Cortex of kidney (tissue), 1 donor: ENCODE measurements around the gene ZBTB5.
"Not testable (repeated sequence)": the region's sequence is repeated elsewhere in the genome, so short reads cannot be mapped to it uniquely, and the experiment has no call there.

Source experiments
- DNase-seq: peaks from one replicate; lab custom pipeline; 2025; lab: John Stamatoyannopoulos, UW

The ZBTB5 gene

DNA sequence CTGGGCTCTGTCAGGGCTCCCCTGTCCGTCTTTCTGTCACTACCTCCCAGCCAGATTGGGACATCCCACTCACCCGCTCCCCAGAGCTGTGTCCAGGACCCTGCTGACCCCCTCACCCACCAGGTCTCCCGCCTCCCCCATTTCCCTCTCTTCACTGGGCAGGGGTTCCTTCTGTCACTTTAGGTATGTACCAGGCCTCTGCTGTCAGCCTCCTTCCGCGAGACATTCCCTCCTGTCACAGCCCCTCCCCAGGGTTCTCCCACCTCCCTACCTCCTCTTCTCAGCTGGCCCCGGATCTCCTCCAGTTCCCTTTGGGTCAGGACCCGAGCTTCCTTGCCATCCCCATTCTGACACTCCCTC, 21.0 kb upstream of the ZBTB5 start:
- DNase-seq = no peak

DNA sequence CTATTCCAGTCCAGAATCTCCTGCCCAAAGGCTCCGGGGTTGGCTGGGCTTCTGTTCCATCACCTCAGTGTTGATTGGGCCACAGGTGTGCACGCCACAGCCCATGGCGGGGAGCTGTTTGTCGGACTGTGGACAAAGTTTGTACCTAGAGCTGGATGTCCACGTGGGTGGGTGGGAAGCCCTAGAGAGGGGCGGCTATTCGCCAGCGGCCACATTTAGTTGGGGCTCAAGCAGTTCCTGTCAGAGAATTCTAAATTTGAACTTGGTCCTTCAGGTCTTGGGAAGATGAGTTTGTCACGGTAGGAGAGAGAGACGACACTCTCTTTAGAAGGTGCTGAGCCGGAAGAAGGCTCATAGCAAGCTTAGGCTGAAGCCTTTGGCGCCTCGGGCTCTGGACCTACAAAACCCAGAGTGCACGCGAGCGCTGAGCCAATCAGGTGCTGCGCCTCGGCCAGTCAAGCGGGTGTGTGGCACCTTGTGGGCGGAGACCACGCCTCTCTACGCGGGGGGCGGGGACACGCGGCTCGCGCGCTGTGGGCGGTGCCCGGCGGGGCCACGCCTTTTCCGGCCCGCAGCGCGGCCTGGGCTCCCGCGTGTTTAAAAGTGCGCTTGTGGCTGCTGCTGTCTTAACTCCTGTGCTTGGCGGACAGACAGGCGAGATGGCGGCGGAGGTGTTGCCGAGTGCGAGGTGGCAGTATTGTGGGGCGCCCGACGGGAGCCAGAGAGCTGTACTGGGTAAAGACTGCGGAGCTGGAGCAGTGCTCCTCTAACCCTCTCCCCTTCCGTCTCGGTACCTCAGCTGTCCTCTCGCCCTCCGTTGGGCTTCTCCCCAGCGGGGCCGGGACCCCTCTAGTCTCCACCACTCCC, 20.4 kb upstream of the ZBTB5 start, which contains the start of gene POLR1E:
POLR1E (plus strand) TSS at position 560 of the 867 bp plus-strand sequence; CDS start at position 660, 100 bp downstream.
- DNase-seq = peak; percentile 53

DNA sequence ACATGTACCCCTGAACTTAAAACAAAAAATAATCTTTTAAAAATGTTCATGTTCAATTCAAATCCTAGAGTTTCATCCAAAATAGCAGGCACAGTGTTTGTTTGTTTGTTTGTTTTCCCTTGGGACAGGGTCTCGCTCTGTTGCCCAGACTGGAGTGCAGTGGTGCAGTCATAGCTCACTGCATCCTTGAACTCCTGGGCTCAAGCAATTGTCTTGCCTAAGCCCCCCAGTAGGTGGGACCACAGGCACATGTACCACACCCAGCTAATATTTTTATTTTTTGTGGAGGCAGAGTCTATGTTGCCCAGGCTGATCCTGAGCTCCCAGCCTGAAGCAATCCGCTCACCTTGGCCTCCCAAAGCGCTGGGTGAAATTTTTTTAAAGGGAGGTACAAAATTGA, 15.5 kb upstream of the ZBTB5 start:
- no peak for DNase-seq

DNA sequence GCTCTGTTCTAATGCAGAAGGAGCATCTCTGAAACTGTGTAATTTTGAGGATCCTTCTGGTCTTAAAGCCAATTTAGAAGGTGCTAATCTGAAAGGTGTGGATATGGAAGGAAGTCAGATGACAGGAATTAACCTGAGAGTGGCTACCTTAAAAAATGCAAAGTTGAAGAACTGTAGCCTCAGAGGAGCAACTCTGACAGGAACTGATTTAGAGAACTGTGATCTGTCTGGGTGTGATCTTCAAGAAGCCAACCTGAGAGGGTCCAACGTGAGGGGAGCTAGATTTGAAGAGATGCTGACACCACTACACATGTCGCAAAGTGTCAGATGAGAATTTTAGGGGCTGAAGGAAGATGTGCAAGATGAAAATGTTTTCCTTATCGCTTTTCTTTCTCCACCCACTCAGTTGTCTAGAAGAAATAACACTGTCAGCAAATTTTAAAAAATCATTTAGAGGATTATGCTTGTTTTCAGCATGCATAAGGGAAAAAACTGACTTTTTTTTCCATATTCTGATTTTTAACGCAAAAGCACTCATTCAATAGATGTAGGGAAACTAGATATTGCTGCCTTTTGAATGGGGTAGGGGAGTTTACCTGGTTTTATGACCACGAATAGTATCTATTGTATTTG, 12.9 kb upstream of the ZBTB5 start:
- not testable (repeated sequence) for DNase-seq

DNA sequence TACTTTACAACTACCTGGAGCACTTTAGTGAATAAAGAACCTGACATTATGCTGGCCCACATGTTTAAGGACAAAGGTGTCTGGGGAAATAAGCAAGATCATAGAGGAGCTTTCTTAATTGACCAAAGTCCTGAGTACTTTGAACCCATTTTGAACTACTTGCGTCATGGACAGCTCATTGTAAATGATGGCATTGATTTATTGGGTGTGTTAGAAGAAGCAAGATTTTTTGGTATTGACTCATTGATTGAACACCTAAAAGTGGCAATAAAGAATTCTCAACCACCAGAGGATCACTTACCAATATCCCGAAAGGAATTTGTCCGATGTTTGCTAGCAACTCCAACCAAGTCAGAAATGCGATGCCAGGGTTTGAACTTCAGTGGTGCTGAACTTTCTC, 12.2 kb upstream of the ZBTB5 start:
- DNase-seq = not testable (repeated sequence)

DNA sequence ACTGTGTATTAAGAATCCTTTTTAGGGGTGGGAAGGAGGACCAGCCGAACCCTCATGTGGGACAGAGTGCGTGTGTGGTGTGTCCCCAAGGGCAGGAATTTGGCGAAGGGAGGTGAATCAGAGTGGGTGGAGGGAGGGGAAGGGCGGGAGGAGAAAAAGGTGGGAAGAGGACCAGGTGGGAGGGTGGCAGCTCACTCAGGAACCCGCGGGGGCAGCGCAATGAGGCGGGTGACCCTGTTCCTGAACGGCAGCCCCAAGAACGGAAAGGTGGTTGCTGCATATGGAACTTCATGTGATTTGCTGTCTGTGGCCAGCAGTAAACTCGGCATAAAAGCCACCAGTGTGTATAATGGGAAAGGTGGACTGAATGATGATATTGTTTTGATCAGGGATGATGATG, 11.7 kb upstream of the ZBTB5 start:
- DNase-seq = no peak

DNA sequence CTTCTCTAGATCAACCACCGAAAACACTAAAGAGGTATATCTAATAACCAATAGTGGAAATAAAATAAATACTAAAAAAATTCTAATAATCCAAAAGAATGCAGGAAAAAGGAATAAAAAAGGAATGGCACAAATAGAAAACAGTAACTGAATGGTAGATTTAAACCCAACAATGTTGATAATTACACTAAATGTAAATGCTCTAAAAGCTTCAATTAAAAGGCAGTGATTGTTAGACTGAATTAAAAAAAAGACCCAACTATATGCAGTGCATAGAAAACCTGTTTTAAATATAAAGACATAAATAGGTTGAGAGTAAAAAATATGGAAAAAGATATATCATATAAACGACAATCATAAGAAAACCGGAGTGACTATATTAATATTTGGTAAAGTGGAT, 9.2 kb upstream of the ZBTB5 start:
- no peak for DNase-seq

DNA sequence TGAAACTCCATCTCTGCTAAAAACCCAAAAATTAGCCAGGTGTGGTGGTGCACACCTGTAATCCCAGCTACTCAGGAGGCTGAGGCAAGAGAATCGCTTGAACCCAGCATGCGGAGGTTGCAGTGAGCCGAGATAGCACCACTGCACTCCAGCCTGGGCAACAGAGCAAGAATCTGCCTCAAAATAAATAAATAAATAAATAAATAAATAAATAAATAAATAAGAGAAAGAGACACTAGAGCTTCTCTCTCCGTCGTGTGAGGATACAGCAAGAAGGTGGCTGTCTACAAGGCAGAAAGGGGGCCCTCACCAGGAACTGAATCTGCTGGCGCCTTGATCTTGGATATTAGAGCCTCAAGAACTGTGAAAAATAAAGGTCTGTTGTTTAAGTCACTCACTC, 8.7 kb upstream of the ZBTB5 start:
- DNase-seq = not testable (repeated sequence)

DNA sequence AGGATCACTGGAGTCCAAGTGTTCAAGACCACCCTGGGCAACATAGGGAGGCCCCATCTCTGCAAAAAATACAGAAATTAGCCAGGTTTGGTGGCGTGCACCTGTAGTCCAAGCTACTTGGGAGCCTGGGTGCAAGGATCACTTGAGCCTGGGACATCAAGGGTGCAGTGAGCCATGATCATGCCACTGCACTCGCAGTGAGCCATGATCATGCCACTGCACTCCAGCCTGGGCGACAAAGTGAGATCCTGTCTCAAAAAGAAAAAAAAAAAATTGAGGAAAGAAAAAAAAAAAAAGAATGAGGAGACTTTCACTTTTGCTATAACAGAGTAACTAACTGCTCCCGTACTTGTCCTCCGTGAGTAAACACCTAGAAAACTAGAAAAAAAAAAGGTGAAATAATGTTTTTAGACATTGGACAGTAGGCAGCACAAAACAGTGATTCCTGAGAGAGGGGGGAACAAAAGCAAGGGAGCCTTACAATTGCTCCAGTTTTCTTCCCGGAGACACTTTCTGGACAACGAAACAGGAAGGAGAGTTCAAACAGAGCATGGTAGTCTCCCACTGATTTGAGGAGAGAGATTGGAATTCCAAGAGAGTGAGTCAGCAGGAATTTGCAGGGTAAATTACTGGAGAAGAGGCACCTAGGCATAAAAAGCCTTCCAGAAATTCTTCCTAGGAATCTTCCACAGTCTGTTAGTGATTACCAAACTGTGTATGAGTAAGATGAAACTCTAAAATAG, 6.9 kb upstream of the ZBTB5 start:
- no peak for DNase-seq

DNA sequence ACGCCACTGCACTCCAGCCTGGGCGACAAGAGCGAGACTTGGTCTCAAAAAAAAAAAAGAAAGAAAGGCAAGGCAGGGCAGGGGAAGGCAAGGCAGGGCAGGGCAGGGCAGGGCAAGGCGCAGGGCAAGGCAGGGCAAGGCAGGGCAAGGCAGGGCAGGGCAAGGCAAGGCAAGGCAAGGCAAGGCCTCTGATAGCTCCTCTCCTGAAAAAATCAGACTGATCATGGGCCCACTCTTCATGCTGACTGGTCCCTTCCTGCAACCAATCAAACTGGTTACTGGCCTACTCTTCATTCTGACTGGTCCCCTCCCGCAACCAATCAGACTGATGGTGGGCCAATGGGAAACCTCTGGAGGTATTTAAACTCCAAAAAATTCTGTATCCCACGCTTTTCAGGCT, 3.4 kb upstream of the ZBTB5 start:
- DNase-seq = no peak

DNA sequence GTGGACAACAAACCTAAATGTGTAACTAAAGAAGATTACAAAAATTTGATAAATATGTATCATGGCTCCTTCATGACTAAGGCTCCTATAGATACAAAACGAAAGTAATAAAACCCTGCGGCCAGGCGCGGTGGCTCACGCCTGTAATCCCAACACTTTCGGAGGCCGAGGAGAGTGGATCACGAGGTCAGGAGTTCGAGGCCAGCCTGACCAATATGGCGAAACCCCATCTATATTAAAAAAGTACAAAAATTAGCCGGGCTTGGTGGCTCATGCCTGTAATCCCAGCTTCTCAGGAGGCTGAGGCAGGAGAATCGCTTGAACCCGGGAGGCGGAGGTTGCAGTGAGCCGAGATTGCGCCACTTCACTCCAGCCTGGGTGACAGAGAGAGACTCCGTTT, 2.3 kb upstream of the ZBTB5 start:
- DNase-seq = not testable (repeated sequence)

DNA sequence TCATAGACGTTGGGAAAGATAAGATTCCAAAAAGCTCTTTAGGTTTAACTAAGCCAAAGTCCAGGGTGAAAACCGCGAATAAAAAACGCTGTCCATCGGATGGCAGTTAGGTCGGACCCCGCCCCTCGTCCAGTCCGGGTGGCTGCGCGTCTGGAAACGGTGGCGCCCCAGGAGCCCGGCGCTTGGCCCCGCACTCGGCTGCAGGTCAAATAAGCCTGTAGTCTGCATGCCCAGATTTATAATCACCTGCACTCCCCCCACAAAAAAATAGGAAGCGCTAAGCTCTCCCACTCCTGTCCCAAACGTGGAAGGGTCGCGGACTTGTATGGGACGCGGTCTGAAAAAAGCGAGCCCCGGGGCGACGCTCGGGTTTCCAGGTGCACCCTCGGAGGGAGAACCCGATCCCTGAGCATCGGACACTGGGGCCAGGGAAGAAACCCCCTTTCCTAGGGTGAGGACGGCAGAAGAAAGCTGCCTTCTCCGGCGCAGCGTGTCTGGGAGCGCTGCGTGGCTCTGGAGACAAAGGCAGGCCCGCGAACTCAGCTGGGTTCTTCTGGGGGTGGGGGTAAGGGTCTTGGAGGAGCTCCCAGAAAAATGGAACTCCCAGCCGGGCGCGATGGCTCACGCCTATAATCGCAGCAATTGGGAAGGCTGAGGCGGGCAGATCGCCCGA, 923 bp upstream of the ZBTB5 start:
- no peak for DNase-seq

DNA sequence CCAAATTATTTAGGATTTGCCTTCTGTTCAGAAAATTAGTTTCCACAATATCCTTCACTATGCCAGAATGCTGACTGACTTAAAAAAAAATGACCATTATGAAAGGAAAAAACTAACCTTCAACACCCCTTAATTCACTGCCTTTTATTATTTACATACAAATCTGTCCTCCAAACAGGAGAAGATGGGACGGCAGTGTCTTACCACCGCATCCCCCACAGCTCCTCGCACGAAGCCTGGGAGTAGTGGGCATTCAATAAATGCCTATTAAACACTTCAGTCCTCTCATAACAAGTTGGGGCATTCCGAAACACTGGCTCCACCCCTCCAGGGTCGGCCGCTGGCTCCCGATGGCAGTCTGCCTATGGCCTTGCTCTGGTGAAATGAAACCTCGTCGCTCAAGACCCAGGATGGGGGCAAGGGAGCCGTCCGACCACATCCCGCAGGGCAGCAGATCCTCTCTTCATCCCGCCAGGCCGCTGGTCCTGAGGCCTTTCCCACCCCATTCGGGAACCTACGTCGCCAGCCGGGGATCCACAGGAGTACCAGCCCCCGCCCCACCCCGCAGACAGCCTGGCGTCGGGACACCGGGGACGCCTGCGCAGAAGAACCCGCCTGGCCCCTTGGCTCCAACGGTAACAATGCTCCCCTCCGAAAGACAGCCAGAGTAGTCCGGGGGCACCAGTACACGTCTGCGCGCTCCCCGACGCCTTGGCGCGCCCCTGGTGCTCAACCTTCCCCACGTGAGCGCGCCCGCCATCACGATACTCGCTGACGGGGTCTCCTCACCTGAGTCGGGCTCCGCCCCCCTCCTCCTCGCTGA, 613 bp downstream of the ZBTB5 start:
- DNase-seq = no peak

DNA sequence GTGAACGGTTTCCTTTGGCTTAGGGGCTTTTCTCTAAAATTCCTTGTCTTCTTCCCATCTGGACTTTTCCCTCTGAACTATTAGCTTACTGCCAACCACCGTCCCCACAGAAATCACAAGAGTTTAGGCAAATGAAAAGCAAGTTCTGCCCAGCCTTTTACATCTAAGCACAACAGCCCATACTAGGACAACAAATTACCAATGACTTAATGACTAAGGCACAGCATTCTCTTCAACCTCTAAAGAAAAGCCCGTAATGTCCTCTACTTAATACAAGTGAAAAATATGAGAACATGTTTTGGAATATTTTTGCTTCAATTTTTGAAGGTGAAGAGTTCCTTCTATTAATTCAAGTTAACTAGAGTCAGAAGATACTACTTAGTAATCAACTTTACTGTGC, 1.2 kb downstream of the ZBTB5 start:
- no peak for DNase-seq

DNA sequence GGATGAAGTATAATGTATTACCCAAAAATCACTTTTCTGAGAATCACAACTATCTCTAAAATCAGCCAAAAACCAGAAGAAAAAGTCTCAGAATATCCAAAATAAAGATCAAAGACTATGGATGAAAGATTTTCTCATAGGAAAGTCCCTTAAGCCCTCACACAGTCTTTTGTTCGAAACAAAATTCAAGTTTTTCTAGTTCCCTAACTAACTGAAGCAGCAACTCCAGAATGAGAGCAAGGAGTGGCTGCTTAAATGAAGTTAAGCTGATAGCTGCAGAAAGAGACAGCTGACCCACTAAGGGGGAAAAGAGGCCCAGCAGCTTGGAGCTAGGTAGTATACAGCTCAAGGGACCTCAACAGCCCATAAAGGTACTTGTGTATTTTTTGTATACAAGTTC, 8.4 kb downstream of the ZBTB5 start:
- no peak for DNase-seq

DNA sequence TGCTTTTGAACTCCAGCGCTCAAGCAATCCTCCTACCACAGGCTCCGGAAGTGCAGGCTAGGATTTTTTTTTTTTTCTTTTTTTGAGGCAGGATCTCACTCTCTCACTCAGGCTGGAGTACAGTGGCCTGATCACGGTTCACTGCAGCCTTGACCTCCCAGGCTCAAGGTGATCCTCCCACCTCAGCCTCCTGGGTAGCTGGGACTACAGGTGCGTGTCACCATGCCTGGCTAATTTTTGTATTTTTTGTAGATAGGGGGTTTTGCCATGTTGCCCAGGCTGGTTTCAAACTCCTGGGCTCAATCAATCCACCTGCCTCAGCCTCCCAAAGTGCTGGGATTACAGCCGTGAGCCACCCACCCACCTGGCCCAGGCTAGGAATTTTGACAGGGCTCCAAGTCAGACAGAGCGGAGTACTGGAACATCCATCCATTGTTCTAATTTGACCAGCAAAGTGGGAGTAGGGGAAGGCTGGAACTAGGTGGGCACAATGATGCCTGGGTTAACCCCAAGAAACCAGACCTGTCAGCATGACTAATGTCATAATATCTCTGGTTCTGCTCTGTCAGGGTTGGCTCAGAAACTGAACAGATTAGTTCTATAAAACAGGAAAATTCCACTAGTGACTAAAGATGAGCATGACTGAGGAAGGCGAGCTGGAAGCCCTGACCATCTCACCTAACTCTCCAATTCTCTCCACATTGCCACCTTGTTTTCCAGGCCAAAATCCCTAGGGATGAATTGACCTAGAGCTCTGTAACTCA, 9.2 kb downstream of the ZBTB5 start:
- no peak for DNase-seq

DNA sequence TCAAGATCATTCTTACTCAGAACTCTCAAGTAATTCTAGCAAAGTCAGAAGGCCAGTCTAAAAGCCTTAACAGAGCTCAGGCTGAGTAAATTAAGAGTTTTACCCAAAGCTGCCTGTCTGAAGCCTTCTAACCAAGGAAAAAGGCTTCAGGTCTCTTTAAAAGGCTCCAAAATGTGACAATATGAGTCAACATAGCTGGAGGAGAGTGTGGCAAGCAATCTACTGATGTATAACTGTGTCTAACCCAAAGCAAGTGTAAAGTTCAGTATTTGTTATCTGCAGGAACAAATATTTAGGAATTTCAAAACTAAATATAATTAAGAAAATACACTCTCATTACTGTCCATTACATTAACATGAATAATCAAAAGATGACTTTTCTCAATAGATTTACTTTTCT, 11.0 kb downstream of the ZBTB5 start:
- no peak for DNase-seq

DNA sequence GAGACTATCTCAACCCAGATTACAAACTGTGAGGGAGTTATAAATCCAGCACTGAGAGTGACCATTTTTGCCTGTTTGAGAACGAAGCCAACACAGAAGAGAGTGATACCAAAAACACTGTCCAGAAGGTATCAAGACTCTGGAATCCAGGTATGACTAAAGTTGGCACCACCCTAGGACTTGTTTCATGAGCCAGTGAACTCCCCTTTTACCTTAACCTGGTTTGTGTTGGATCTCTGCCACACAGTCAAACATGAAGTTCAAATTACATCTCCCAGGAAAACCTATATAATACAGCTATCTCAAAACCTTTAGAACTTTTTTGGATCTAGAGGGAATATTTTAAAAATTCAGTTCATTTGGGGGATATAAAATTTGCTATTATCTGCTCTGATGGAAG, 11.4 kb downstream of the ZBTB5 start:
- no peak for DNase-seq

DNA sequence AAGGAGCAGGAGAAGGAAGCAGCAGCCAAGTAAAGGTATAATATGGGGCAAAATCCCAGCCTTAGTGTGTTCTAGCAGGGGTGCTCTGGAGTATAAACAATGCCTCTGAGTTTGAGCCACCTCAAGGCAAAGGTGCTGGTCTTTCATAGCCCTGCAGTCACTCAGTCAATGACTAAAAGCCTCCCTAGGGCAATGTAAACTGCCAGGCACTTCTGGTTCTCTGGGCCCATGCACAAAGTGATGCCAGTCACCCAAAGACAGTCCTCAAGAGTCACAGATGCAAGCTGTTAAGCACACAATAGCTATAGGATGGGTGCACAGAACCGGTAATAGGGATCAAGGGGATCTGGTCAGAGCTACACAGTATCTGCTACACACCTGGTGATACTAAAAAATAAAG, 12.6 kb downstream of the ZBTB5 start:
- DNase-seq = no peak

DNA sequence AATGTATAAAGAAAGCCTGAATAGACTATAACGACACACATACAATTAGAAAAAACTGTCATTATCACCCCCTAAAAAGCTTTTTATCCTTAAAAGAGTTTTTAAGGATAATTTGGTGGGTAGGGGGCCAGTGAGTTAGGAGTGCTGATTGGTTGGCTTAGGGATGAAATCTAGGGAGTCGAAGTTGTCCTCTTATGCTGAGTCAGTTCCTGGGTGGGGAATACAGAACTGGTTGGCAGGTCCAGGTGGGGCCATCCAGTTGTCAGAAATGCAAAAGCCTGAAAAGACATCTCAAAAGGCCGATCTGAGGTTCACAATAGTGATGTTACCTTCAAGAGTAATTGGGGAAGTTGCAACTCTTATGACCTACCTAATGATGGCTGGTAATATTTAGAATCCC, 13.6 kb downstream of the ZBTB5 start:
- no peak for DNase-seq
